GM21447 (cell line): ENCODE data around the gene MED12L.

Source experiments
- ATAC-seq: cut with Tn5 transposase; IDR thresholded peaks from one replicate; pipeline ENCODE4 v1.9.1; 2021; ENCODE audit not compliant: unreplicated experiment

Gene MED12L

GRCh38 chr3:151400341-151400740 lies 314.9 kb downstream of the MED12L start:
- ATAC-seq: no peak

- no peak for ATAC-seq
Measured at GRCh38 chr3:151402349-151402748, 316.9 kb downstream of the MED12L start.

- ATAC-seq: no peak
Measured at GRCh38 chr3:151403246-151403645, 317.8 kb downstream of the MED12L start.

- ATAC-seq: peak; percentile 71
Measured at GRCh38 chr3:151404316-151404715, 318.9 kb downstream of the MED12L start.

- ATAC-seq: no peak
Measured at GRCh38 chr3:151407928-151408327, 322.5 kb downstream of the MED12L start.

- ATAC-seq: no peak
Measured at GRCh38 chr3:151410891-151411559, 325.6 kb downstream of the MED12L start.

- ATAC-seq: no peak
Measured at GRCh38 chr3:151412989-151413388, 327.5 kb downstream of the MED12L start.

- no peak for ATAC-seq
Measured at GRCh38 chr3:151415289-151415688, 329.8 kb downstream of the MED12L start.

GRCh38 chr3:151419806-151420205 lies 334.3 kb downstream of the MED12L start:
- no peak for ATAC-seq

GRCh38 chr3:151421938-151422337 lies 336.5 kb downstream of the MED12L start:
- no peak for ATAC-seq

- no peak for ATAC-seq
Measured at GRCh38 chr3:151423091-151423490, 337.6 kb downstream of the MED12L start.

GRCh38 chr3:151425627-151426340 lies 340.3 kb downstream of the MED12L start:
- no peak for ATAC-seq

- ATAC-seq: peak; percentile 69
Measured at GRCh38 chr3:151426341-151426657, 340.8 kb downstream of the MED12L start.

GRCh38 chr3:151428386-151428785 lies 342.9 kb downstream of the MED12L start:
- ATAC-seq: no peak

- ATAC-seq: no peak
Measured at GRCh38 chr3:151430821-151431484, 345.5 kb downstream of the MED12L start.

- ATAC-seq: no peak
Measured at GRCh38 chr3:151431940-151432339, 346.5 kb downstream of the MED12L start.

- no peak for ATAC-seq
Measured at GRCh38 chr3:151432616-151433372, 347.3 kb downstream of the MED12L start.

GRCh38 chr3:151434151-151434890 lies 348.9 kb downstream of the MED12L start:
- ATAC-seq: no peak

GRCh38 chr3:151436675-151437446 lies 351.4 kb downstream of the MED12L start:
- no peak for ATAC-seq

- ATAC-seq: no peak
Measured at GRCh38 chr3:151437906-151438305, 352.4 kb downstream of the MED12L start.
